Suprapubic skin (tissue), 4 donors: ENCODE results near the gene SCN4A. TPM values are rescaled to one million over a fixed set of nuclear protein-coding genes. Genes with fewer than 3 reads are reported as not detected.

Source experiments
- DNase-seq, 2 donors: peaks; one replicate each; pipeline ENCODE4 v3.0.0-alpha.2; 2019; ENCODE audit warnings: low spot score in 2 of 2
- H3K27ac ChIP-seq: fragments of 200-600 bp; sonication (generic); one replicate; pipeline ENCODE4 v1.5.1; 2019
- H3K27me3 ChIP-seq: fragments of 200-600 bp; sonication (generic); one replicate; pipeline ENCODE4 v1.5.1; 2019
- H3K36me3 ChIP-seq: fragments of 200-600 bp; sonication (generic); one replicate; pipeline ENCODE4 v1.5.1; 2019
- H3K4me1 ChIP-seq: fragments of 200-600 bp; sonication (generic); one replicate; pipeline ENCODE4 v1.5.1; 2019
- H3K4me3 ChIP-seq: fragments of 200-600 bp; sonication (generic); one replicate; pipeline ENCODE4 v1.5.1; 2019; ENCODE audit warnings: mild to moderate bottlenecking
- H3K9me3 ChIP-seq: fragments of 200-600 bp; sonication (generic); one replicate; pipeline ENCODE4 v1.5.1; 2019
- CTCF ChIP-seq, 2 donors: fragments of 200-600 bp in 1 of 2; fragments of 450-650 bp in 1 of 2; sonication (generic) in 1 of 2; IDR thresholded peaks; one replicate each; pipeline ENCODE4 v1.5.1; 2016 to 2019; ENCODE audit warnings: antibody characterized with exemption in 2 of 2, mild to moderate bottlenecking in 1 of 2, moderate library complexity in 1 of 2
- EP300 ChIP-seq: sonication (generic); formaldehyde crosslinking; IDR thresholded peaks from one replicate; pipeline ENCODE4 v1.6.1; 2017; ENCODE audit warnings: antibody characterized with exemption
- POLR2A ChIP-seq, 2 donors: fragments of 450-650 bp; IDR thresholded peaks; one replicate each; pipeline ENCODE4 v1.6.1; 2017; ENCODE audit warnings: antibody characterized with exemption in 2 of 2, mild to moderate bottlenecking in 2 of 2, moderate library complexity in 2 of 2
- POLR2AphosphoS5 ChIP-seq, 3 donors: sonication (generic); formaldehyde crosslinking; IDR thresholded peaks; one replicate each; pipeline ENCODE4 v1.6.1; 2017; ENCODE audit warnings: antibody characterized with exemption in 3 of 3
- WGBS: methylation state at CpG from one replicate; pipeline ENCODE4 v1.1.5; 2018; 5-methylcytosine and 5-hydroxymethylcytosine counted together
- total RNA-seq, 4 donors: library from RNA; depleted of rRNA; stranded (reverse); fragments of >200 nt; gene quantifications; one replicate each; pipeline ENCODE4 v1.1.0, GENCODE V29; 2016

The SCN4A gene
- total RNA-seq, 4 donors from 2014 or later = 0.45 to 4.5 (median 1.6) TPM

GRCh38 chr17:63939401-63939800 is 33.3 kb downstream of the SCN4A start:
- H3K27me3 ChIP-seq = no peaks in the 10 kb centered on the region
- TF ChIP-seq POLR2A (IDR thresholded peaks at IDR 0.05) (no peak), EP300 (no peak), POLR2AphosphoS5 (IDR thresholded peaks at IDR 0.05) (no peak), CTCF (IDR thresholded peaks at IDR 0.05) (no peak)
- H3K4me3 ChIP-seq = no peak overlapping the region
- DNase-seq = no peak
- no peaks in the 10 kb centered on the region for H3K9me3 ChIP-seq
- WGBS = 92% methylated on average over 9 of the region's 9 CpGs
- H3K4me1 ChIP-seq = no peaks in the 10 kb centered on the region
- no peaks in the 10 kb centered on the region for H3K36me3 ChIP-seq
- H3K27ac ChIP-seq = no peak overlapping the region

- 93% methylated on average over 4 of the region's 4 CpGs for WGBS
- Histone ChIP-seq H3K9me3 (no peaks in the 10 kb centered on the region), H3K27me3 (no peaks in the 10 kb centered on the region), H3K36me3 (no peaks in the 10 kb centered on the region), H3K4me1 (no peaks in the 10 kb centered on the region), H3K27ac (no peak overlapping the region), H3K4me3 (no peak overlapping the region)
- DNase-seq = no peak
- no peak for TF ChIP-seq EP300
- no peak for TF ChIP-seq CTCF (IDR thresholded peaks at IDR 0.05)
- TF ChIP-seq POLR2AphosphoS5 (IDR thresholded peaks at IDR 0.05) = no peak
- no peak for TF ChIP-seq POLR2A (IDR thresholded peaks at IDR 0.05)
These were observed 34.8 kb downstream of the SCN4A start for GRCh38 chr17:63937920-63938319.

- Histone ChIP-seq H3K27me3 (no peaks in the 10 kb centered on the region), H3K9me3 (no peaks in the 10 kb centered on the region), H3K36me3 (no peaks in the 10 kb centered on the region), H3K4me3 (no peak overlapping the region), H3K4me1 (no peaks in the 10 kb centered on the region), H3K27ac (no peak overlapping the region)
- no peak for DNase-seq
- 87% methylated on average over 6 of the region's 6 CpGs for WGBS
- TF ChIP-seq EP300 = no peak
- TF ChIP-seq POLR2AphosphoS5 (IDR thresholded peaks at IDR 0.05) = no peak
- TF ChIP-seq CTCF (IDR thresholded peaks at IDR 0.05) = no peak
- no peak for TF ChIP-seq POLR2A (IDR thresholded peaks at IDR 0.05)
These were observed 35.4 kb downstream of the SCN4A start for GRCh38 chr17:63937319-63937718.

GRCh38 chr17:63934183-63935112 is 38.3 kb downstream of the SCN4A start:
- TF ChIP-seq POLR2AphosphoS5 (IDR thresholded peaks at IDR 0.05) (no peak), POLR2A (IDR thresholded peaks at IDR 0.05) (no peak), CTCF (IDR thresholded peaks at IDR 0.05) (no peak)
- Histone ChIP-seq H3K27me3 (no peaks in the 10 kb centered on the region), H3K4me1 (peaks cover 20% of the 10 kb centered on the region), H3K36me3 (no peaks in the 10 kb centered on the region), H3K27ac (no peak overlapping the region), H3K4me3 (no peak overlapping the region), H3K9me3 (no peaks in the 10 kb centered on the region)
- WGBS = 67% methylated on average over 19 of the region's 21 CpGs
- no peak for DNase-seq

- Histone ChIP-seq H3K9me3 (no peaks in the 10 kb centered on the region), H3K4me3 (no peak overlapping the region), H3K27me3 (no peaks in the 10 kb centered on the region), H3K36me3 (no peaks in the 10 kb centered on the region), H3K27ac (no peak overlapping the region), H3K4me1 (peaks cover 20% of the 10 kb centered on the region)
- 76% methylated on average over 7 of the region's 8 CpGs for WGBS
- TF ChIP-seq EP300 = no peak
- TF ChIP-seq CTCF (IDR thresholded peaks at IDR 0.05) = no peak
- no peak for TF ChIP-seq POLR2AphosphoS5 (IDR thresholded peaks at IDR 0.05)
- TF ChIP-seq POLR2A (IDR thresholded peaks at IDR 0.05) = no peak
- DNase-seq = no peak
These were observed 39.1 kb downstream of the SCN4A start for GRCh38 chr17:63933598-63933997.
